Vagina (tissue), 2 donors: ENCODE data around the gene FHDC1. TPM values are rescaled to one million over a fixed set of nuclear protein-coding genes. Genes with fewer than 3 reads are reported as not detected.
"Not testable (repeated sequence)": the region's sequence is repeated elsewhere in the genome, so short reads cannot be mapped to it uniquely, and the experiment has no call there.

Source experiments
- DNase-seq, 2 donors: peaks; one replicate each; pipeline ENCODE4 v3.0.0-alpha.2; 2017; ENCODE audit errors: extremely low spot score in 2 of 2
- H3K27ac ChIP-seq: fragments of 200-600 bp; sonication (generic); one replicate; pipeline ENCODE4 v1.5.1; 2019
- H3K27me3 ChIP-seq: fragments of 200-600 bp; sonication (generic); one replicate; pipeline ENCODE4 v1.5.1; 2019
- H3K36me3 ChIP-seq, 2 donors: fragments of 200-600 bp; sonication (generic); one replicate each; pipeline ENCODE4 v1.5.1; 2017 to 2019
- H3K4me1 ChIP-seq: fragments of 200-600 bp; sonication (generic); one replicate; pipeline ENCODE4 v1.5.1; 2019
- H3K4me3 ChIP-seq, 2 donors: fragments of 200-600 bp; sonication (generic); 1 replicate in 1 of 2; 2 replicates in 1 of 2; pipeline ENCODE4 v1.5.1; 2016 to 2019
- H3K9me3 ChIP-seq: fragments of 200-600 bp; sonication (generic); one replicate; pipeline ENCODE4 v1.5.1; 2019
- POLR2A ChIP-seq, 2 donors: fragments of 450-650 bp; IDR thresholded peaks; one replicate each; pipeline ENCODE4 v1.6.1; 2017; ENCODE audit warnings: antibody characterized with exemption in 2 of 2, mild to moderate bottlenecking in 2 of 2, moderate library complexity in 2 of 2
- POLR2AphosphoS5 ChIP-seq, 2 donors: sonication (generic); formaldehyde crosslinking; IDR thresholded peaks; one replicate each; pipeline ENCODE4 v1.9.0; 2017; ENCODE audit warnings: antibody characterized with exemption in 2 of 2, mild to moderate bottlenecking in 2 of 2, low read depth in 1 of 2; ENCODE audit not compliant: insufficient read depth in 1 of 2
- intact Hi-C: fragments of 100-400 bp; cut with DNase I; formaldehyde crosslinking; loops from one replicate; pipeline ENCODE4 v1.15.1; 2023
- total RNA-seq: library from RNA; depleted of rRNA; stranded (reverse); fragments of >200 nt; gene quantifications from one replicate; pipeline ENCODE4 v1.2.3, GENCODE V29; 2016
- TF ChIP-seq, protein P1 (sequence below), 3 experiments: fragments of 450-650 bp in 2 of 3; fragments of 200-600 bp in 1 of 3; sonication (generic) in 1 of 3; IDR thresholded peaks; one replicate each; pipeline ENCODE4 v1.5.1; 2017 to 2019; ENCODE audit warnings: antibody characterized with exemption in 3 of 3, mild to moderate bottlenecking in 2 of 3, moderate library complexity in 2 of 3

The FHDC1 gene
- total RNA-seq, 1 donor from 2014 or later = 6.4 TPM

DNA sequence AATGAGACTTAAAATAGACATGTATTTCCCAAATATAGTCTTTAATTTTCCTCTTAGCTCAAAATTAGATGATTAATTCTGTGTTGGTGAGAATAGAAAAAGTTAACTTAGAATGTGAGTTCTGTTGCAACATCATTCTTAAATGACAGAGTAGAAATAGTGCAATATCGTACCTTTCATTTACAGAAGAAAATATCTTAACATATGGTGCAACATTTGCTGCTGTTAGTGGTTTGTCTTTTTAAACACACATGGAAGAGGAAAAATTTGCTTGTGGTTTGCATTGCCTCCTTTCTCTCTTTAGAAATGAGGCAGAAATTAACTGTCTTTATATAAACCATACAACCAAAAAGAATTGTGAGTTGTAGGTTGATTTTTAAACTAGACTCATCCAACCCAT lies 39.3 kb upstream of the FHDC1 start:
- peaks cover 0 to 5% of the 10 kb centered on the region in 2 donors for H3K36me3 ChIP-seq
- no peak overlapping the region for H3K27ac ChIP-seq
- intact Hi-C loops = no loop called here
- H3K4me3 ChIP-seq = no peak overlapping the region
- TF ChIP-seq, protein P1, sequence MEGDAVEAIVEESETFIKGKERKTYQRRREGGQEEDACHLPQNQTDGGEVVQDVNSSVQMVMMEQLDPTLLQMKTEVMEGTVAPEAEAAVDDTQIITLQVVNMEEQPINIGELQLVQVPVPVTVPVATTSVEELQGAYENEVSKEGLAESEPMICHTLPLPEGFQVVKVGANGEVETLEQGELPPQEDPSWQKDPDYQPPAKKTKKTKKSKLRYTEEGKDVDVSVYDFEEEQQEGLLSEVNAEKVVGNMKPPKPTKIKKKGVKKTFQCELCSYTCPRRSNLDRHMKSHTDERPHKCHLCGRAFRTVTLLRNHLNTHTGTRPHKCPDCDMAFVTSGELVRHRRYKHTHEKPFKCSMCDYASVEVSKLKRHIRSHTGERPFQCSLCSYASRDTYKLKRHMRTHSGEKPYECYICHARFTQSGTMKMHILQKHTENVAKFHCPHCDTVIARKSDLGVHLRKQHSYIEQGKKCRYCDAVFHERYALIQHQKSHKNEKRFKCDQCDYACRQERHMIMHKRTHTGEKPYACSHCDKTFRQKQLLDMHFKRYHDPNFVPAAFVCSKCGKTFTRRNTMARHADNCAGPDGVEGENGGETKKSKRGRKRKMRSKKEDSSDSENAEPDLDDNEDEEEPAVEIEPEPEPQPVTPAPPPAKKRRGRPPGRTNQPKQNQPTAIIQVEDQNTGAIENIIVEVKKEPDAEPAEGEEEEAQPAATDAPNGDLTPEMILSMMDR (IDR thresholded peaks at IDR 0.05) = no peak
- no peak for TF ChIP-seq POLR2A (IDR thresholded peaks at IDR 0.05)
- TF ChIP-seq POLR2AphosphoS5 (IDR thresholded peaks at IDR 0.05; ENCODE audit: insufficient read depth in 1 of 2, low read depth in 1 of 2) = no peak
- no peaks in the 10 kb centered on the region for H3K9me3 ChIP-seq
- DNase-seq = no peak
- H3K27me3 ChIP-seq = no peaks in the 10 kb centered on the region
- peaks cover 5% of the 10 kb centered on the region for H3K4me1 ChIP-seq

DNA sequence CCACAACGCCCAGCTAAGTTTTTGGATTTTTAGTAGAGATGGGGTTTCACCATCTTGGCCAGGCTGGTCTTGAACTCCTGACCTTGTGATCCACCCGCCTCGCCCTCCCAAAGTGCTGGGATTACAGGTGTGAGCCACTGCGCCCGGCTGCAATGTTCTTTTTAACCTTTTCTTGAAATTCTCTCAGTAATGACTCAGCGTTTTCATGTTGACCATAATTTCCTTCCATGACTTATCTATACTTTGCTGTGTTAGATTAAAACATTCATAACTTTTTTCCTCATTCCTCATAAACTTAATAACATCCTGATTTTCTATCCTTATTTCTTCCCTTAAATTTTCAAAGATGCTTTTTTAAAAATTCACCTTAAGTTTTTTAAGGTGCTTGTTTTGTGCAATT lies 38.0 kb upstream of the FHDC1 start:
- H3K4me3 ChIP-seq, H3K27me3 ChIP-seq, H3K9me3 ChIP-seq, H3K36me3 ChIP-seq, intact Hi-C loops, H3K27ac ChIP-seq, H3K4me1 ChIP-seq, DNase-seq: not testable (repeated sequence)

DNA sequence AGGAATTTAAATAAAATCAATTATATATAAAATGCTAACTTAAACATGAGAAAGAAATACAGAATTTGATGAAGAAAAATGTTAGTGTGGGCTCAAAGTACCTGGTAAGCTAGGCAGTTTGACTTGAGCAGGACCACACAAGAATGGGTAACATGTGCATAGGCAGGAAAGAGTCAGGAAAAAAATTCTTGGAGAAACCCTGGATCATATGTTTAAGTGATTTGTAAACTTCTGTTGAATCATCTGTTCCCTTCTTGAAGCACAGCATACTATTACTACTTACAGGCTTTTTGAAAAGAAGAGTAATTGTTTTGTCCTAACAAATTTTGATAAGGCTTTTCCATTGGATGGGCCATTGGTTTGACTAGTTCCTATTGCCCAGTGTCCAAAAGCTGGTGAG lies 37.5 kb upstream of the FHDC1 start:
- Histone ChIP-seq H3K4me1 (peaks cover 5% of the 10 kb centered on the region), H3K36me3 (no peaks in the 10 kb centered on the region), H3K27ac (no peak overlapping the region), H3K27me3 (no peaks in the 10 kb centered on the region), H3K4me3 (no peak overlapping the region), H3K9me3 (no peaks in the 10 kb centered on the region)
- no peak for DNase-seq
- TF ChIP-seq POLR2AphosphoS5 (IDR thresholded peaks at IDR 0.05; ENCODE audit: insufficient read depth in 1 of 2, low read depth in 1 of 2) = no peak
- intact Hi-C loops = no loop called here

DNA sequence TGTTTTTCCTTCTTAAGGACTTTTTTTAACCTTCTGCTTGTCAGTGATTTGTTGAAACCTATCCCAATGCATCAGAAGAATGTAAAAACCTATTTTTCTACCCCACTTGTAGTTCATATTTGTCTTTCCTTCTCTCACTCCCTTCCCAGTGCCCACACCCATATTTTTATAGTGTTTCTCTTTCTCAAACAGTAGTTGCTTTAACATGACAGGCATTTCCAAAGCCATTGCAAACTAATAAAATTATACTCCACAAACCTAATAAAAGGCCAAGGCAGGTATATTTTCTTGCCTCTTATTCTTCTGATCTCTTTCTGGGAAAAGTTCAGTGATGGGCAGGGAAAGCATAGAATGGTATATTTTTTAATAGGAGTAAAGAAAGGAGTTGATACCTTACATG lies 35.7 kb upstream of the FHDC1 start:
- no peak overlapping the region for H3K4me3 ChIP-seq
- no peak overlapping the region for H3K27ac ChIP-seq
- peaks cover 5% of the 10 kb centered on the region for H3K4me1 ChIP-seq
- DNase-seq = no peak
- TF ChIP-seq POLR2A (IDR thresholded peaks at IDR 0.05) (no peak), POLR2AphosphoS5 (IDR thresholded peaks at IDR 0.05; ENCODE audit: insufficient read depth in 1 of 2, low read depth in 1 of 2) (no peak)
- TF ChIP-seq, protein P1 (IDR thresholded peaks at IDR 0.05) = no peak
- no peaks in the 10 kb centered on the region for H3K27me3 ChIP-seq
- peaks cover 0 to 5% of the 10 kb centered on the region in 2 donors for H3K36me3 ChIP-seq
- H3K9me3 ChIP-seq = no peaks in the 10 kb centered on the region
- intact Hi-C loops = no loop called here

DNA sequence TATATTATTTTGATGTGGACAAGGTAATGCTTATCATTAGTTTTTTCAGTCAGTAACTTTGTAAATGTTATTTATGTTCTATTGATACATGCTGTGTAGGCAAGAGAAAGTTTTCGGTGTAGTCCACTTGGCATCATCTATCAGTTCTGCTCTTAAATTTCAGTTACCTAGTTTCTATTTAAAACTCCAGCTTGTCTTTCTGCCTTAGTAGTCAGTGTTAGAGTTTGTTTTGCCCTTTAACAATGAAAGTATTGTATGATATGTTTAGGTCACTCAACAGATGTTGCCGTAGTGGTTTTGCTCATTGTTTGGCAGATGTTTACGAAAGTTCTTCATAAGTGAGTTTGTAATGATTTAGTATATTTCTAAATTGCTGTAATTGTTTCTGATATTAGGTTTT lies 34.9 kb upstream of the FHDC1 start:
- intact Hi-C loops = no loop called here
- no peak overlapping the region for H3K4me3 ChIP-seq
- TF ChIP-seq POLR2AphosphoS5 (IDR thresholded peaks at IDR 0.05; ENCODE audit: insufficient read depth in 1 of 2, low read depth in 1 of 2) (no peak), POLR2A (IDR thresholded peaks at IDR 0.05) (no peak)
- TF ChIP-seq, protein P1 (IDR thresholded peaks at IDR 0.05) = no peak

DNA sequence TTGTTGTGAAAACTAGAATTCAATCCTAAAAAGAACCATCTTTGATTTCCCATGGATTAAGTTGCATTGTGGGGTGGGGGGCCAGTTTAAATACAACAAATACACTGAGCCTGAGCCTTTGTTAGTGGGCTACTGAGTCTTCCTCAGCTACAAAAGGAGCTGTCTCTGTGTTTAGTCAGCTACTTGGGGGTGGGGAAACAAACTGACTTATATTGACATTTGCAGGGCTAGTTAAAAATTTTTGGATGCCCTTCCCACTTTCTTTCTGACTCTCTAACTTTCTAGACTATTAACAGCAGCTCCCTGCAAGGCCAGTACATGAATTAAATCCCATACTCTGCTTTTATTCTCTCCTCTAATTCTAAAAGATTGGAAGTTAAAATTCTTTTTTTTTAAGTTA lies 32.5 kb upstream of the FHDC1 start:
- no peaks in the 10 kb centered on the region for H3K9me3 ChIP-seq
- no peak overlapping the region for H3K4me3 ChIP-seq
- TF ChIP-seq POLR2AphosphoS5 (IDR thresholded peaks at IDR 0.05; ENCODE audit: insufficient read depth in 1 of 2, low read depth in 1 of 2) = no peak
- TF ChIP-seq, protein P1 (IDR thresholded peaks at IDR 0.05) = no peak
- no peak for TF ChIP-seq POLR2A (IDR thresholded peaks at IDR 0.05)
- no peak for DNase-seq
- no peak overlapping the region for H3K27ac ChIP-seq
- intact Hi-C loops = no loop called here
- H3K27me3 ChIP-seq = no peaks in the 10 kb centered on the region
- H3K4me1 ChIP-seq = peaks cover 5% of the 10 kb centered on the region
- H3K36me3 ChIP-seq = peaks cover 0 to 5% of the 10 kb centered on the region in 2 donors

More for the DNA sequence above, 34.9 kb upstream of the FHDC1 start:
- no peak for DNase-seq
- Histone ChIP-seq H3K27ac (no peak overlapping the region), H3K9me3 (no peaks in the 10 kb centered on the region), H3K4me1 (peaks cover 5% of the 10 kb centered on the region), H3K27me3 (no peaks in the 10 kb centered on the region), H3K36me3 (peaks cover 0 to 5% of the 10 kb centered on the region in 2 donors)
